OCI-LY1 (cell line): ENCODE data around the gene ACAD8.
"Not testable (repeated sequence)": the region's sequence is repeated elsewhere in the genome, so short reads cannot be mapped to it uniquely, and the experiment has no call there.

ENCODE experiments used
- H2AFZ ChIP-seq: fragments of 200-600 bp; sonication (generic), shearing (Covaris generic); 2 replicates; pipeline ENCODE4 v1.6.0; 2014; ENCODE audit warnings: antibody characterized with exemption, mild to moderate bottlenecking, low read length
- H3F3A ChIP-seq: fragments of 200-600 bp; sonication (generic), shearing (Covaris generic); 2 replicates; pipeline ENCODE4 v1.6.0; 2014; ENCODE audit warnings: mild to moderate bottlenecking, antibody characterized with exemption, low read length, moderate library complexity; ENCODE audit not compliant: insufficient read depth
- H3K27ac ChIP-seq: fragments of 200-600 bp; sonication (generic); 2 replicates; pipeline ENCODE4 v1.5.1; 2014; ENCODE audit warnings: low read length, mixed run types, mild to moderate bottlenecking, low read depth; ENCODE audit not compliant: poor library complexity, severe bottlenecking
- H3K27me3 ChIP-seq: fragments of 200-600 bp; sonication (generic); 2 replicates; pipeline ENCODE4 v1.6.0; 2014; ENCODE audit warnings: antibody characterized with exemption, mild to moderate bottlenecking, low read length, moderate library complexity; ENCODE audit not compliant: insufficient read depth
- H3K36me3 ChIP-seq: fragments of 200-600 bp; sonication (generic); 2 replicates; pipeline ENCODE4 v1.6.1; 2014; ENCODE audit warnings: mild to moderate bottlenecking, antibody characterized with exemption, low read length, moderate library complexity, mixed read lengths; ENCODE audit not compliant: insufficient read depth
- H3K4me1 ChIP-seq: fragments of 200-600 bp; sonication (generic); 2 replicates; pipeline ENCODE4 v1.5.1; 2014; ENCODE audit warnings: mild to moderate bottlenecking, low read length, moderate library complexity; ENCODE audit not compliant: insufficient read depth, severe bottlenecking
- H3K4me2 ChIP-seq: fragments of 200-600 bp; sonication (generic), shearing (Covaris generic); 2 replicates; pipeline ENCODE4 v1.6.1; 2014; ENCODE audit warnings: low read length
- H3K4me3 ChIP-seq: fragments of 200-600 bp; sonication (generic); 2 replicates; pipeline ENCODE4 v1.5.1; 2014; ENCODE audit warnings: low read length, low read depth, mild to moderate bottlenecking, mixed read lengths; ENCODE audit not compliant: poor library complexity, severe bottlenecking
- H3K79me2 ChIP-seq: fragments of 200-600 bp; shearing (Covaris generic); 2 replicates; pipeline ENCODE4 v1.6.1; 2016; ENCODE audit warnings: mixed run types, low read length, mixed read lengths; ENCODE audit not compliant: insufficient read depth
- H3K9ac ChIP-seq: fragments of 200-600 bp; sonication (generic), shearing (Covaris generic); 2 replicates; pipeline ENCODE4 v1.6.1; 2014; ENCODE audit warnings: mild to moderate bottlenecking, low read length, mixed read lengths
- H3K9me2 ChIP-seq: fragments of 200-600 bp; sonication (generic), shearing (Covaris generic); 2 replicates; pipeline ENCODE4 v1.6.1; 2014; ENCODE audit warnings: low read depth, mild to moderate bottlenecking, low read length, mixed read lengths
- H3K9me3 ChIP-seq: fragments of 200-600 bp; shearing (Covaris generic); 2 replicates; pipeline ENCODE4 v1.6.1; 2014; ENCODE audit warnings: low read length, mixed read lengths
- H4K20me1 ChIP-seq: fragments of 200-600 bp; sonication (generic), shearing (Covaris generic); 2 replicates; pipeline ENCODE4 v1.6.0; 2016; ENCODE audit warnings: mild to moderate bottlenecking, low read length; ENCODE audit not compliant: insufficient read depth
- EZH2 ChIP-seq: fragments of 200-600 bp; sonication (generic), shearing (Covaris generic); IDR thresholded peaks from 2 replicates; pipeline ENCODE4 v1.8.0; 2017; ENCODE audit warnings: borderline replicate concordance, mixed run types, mild to moderate bottlenecking, antibody characterized with exemption, low read length, moderate library complexity, mixed read lengths
- TF ChIP-seq, protein P1 (sequence below): fragments of 200-600 bp; sonication (generic), shearing (Covaris generic); IDR thresholded peaks from 2 replicates; pipeline ENCODE4 v1.5.1; 2017; ENCODE audit warnings: mild to moderate bottlenecking, antibody characterized with exemption, low read length, moderate library complexity, mixed read lengths

ACAD8 gene

DNA sequence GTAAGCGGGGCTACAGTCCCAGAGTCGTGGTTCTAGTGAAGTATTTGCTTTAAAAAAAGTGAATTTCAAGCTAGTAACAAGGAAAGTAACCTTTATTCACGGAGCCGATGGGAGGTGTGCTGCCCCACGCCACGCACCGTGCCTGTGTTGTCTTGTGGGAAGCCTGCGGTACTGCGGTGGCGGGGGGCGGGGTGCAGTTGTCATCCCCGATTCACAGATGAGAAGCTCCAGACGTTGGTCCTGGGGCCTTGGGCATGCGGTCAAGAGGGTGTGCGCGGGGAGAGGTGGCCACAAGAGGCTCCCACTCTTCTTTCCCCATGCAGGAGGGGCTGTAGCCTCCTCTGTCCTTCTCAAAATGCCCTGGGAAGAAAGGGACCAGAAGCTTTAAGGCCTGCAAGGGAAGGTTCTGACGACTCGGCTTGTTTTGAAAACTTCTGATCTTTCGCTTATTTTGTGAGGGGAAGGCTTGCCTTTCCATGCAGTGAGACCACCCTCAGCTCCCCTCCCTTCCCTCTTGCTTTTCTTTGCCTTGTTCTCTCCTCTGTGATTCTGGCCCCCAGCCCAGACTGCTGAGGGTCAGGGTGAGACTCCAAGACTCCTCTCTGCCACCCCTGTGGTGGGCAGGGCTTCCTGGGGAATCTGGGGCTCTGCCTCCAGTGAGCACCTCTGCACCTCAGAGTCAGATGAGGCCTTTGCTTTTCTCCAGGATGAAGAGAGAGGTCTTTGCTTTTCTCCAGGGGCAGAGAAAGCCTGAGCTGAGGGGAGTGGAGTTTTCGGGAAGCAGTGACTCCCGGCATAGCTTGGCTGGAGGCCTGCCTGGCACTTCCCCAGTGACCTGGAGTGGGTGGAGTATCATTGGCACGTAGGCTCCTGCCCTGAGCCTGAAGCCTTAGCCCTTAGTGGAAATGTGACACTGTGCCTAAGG lies 29.0 kb downstream of the ACAD8 start:
- no peaks in the 10 kb centered on the region for H3K27me3 ChIP-seq
- H3K4me2 ChIP-seq = no peak overlapping the region
- H3K4me3 ChIP-seq = no peak overlapping the region
- H3K27ac ChIP-seq = no peak overlapping the region
- H4K20me1 ChIP-seq = no peaks in the 10 kb centered on the region
- no peak for TF ChIP-seq EZH2
- TF ChIP-seq, protein P1, sequence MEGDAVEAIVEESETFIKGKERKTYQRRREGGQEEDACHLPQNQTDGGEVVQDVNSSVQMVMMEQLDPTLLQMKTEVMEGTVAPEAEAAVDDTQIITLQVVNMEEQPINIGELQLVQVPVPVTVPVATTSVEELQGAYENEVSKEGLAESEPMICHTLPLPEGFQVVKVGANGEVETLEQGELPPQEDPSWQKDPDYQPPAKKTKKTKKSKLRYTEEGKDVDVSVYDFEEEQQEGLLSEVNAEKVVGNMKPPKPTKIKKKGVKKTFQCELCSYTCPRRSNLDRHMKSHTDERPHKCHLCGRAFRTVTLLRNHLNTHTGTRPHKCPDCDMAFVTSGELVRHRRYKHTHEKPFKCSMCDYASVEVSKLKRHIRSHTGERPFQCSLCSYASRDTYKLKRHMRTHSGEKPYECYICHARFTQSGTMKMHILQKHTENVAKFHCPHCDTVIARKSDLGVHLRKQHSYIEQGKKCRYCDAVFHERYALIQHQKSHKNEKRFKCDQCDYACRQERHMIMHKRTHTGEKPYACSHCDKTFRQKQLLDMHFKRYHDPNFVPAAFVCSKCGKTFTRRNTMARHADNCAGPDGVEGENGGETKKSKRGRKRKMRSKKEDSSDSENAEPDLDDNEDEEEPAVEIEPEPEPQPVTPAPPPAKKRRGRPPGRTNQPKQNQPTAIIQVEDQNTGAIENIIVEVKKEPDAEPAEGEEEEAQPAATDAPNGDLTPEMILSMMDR = no peak
- no peaks in the 10 kb centered on the region for H3K79me2 ChIP-seq
- no peak overlapping the region for H2AFZ ChIP-seq
- H3K4me1 ChIP-seq = no peaks in the 10 kb centered on the region
- H3F3A ChIP-seq = no peaks in the 10 kb centered on the region
- H3K9me2 ChIP-seq = no peaks in the 10 kb centered on the region
- no peak overlapping the region for H3K9ac ChIP-seq
- no peaks in the 10 kb centered on the region for H3K9me3 ChIP-seq
- H3K36me3 ChIP-seq = no peaks in the 10 kb centered on the region

DNA sequence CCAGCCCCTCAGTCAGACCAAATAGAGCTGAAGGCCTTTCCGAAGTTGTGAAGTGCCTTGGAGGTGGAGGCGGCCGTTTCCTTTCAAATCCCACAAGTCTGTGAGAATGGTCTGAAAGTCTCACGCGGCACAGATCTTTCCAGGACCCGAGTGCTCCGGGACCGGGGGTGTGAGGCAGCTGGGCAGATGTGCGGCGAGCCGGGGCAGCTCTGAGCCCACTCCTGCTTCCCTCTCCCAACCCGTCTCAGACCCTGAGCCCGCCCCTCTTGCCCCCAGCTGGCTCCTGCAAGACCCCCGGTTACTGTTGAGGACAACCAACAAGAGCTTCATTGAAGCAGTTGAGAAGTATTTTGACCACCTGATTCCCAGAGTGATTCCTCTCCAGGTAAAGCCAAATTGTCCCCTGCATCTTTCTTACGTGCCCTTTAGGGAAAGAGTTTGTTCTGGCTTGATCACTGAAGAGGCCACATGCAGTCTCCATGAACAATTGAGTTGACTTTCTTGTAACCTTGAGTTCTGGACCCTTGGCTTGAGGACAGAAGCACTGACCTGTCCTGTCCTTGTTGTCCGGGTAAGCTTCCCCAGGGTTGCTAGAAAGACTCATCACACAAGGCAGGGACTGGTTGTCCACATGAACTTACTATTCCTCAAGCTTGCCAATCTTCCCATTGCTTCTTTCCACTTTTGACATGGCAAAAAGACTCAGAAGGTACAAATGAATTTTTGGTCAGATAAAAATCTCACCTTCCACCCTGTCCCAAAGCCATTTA lies 30.3 kb downstream of the ACAD8 start:
- no peaks in the 10 kb centered on the region for H3K79me2 ChIP-seq
- H3K27ac ChIP-seq = no peak overlapping the region
- H3F3A ChIP-seq = no peaks in the 10 kb centered on the region
- no peak overlapping the region for H3K4me2 ChIP-seq
- no peaks in the 10 kb centered on the region for H3K4me1 ChIP-seq
- no peak overlapping the region for H3K9ac ChIP-seq
- H3K9me3 ChIP-seq = no peaks in the 10 kb centered on the region
- H3K27me3 ChIP-seq = no peaks in the 10 kb centered on the region
- TF ChIP-seq, protein P1 = no peak
- no peak for TF ChIP-seq EZH2
- no peaks in the 10 kb centered on the region for H4K20me1 ChIP-seq
- no peaks in the 10 kb centered on the region for H3K9me2 ChIP-seq
- H3K36me3 ChIP-seq = no peaks in the 10 kb centered on the region
- H3K4me3 ChIP-seq = no peak overlapping the region
- H2AFZ ChIP-seq = no peak overlapping the region

DNA sequence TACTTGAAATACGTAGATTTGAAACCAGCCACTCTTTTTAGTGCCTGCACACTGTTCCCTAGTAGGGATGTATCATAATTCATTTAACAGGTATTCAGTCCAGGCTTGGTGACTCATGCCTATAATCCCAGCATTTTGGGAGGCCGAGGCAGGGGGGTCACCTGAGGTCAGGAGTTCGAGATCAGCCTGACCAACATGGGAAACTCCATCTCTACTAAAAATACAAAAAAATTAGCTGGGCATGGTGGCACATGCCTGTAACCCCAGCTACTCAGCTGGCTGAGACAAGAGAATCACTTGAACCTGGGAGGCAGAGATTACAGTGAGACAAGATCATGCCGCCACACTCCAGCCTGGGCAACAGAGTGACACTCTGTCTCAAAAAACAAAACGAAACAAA lies 31.0 kb downstream of the ACAD8 start:
- not testable (repeated sequence) for H4K20me1 ChIP-seq, H3K79me2 ChIP-seq, H3K9me3 ChIP-seq, H3K4me1 ChIP-seq, H3K9ac ChIP-seq, H3K9me2 ChIP-seq, H2AFZ ChIP-seq, H3K27ac ChIP-seq, H3K27me3 ChIP-seq, H3K4me2 ChIP-seq, H3K4me3 ChIP-seq, H3F3A ChIP-seq, H3K36me3 ChIP-seq
